ENCODE measurements around the gene ZNF385B. TPM values are rescaled to one million over a fixed set of nuclear protein-coding genes. Genes with fewer than 3 reads are reported as not detected.

ZNF385B gene
- total RNA-seq, 1 donor from 2014 or later: not detected

DNA sequence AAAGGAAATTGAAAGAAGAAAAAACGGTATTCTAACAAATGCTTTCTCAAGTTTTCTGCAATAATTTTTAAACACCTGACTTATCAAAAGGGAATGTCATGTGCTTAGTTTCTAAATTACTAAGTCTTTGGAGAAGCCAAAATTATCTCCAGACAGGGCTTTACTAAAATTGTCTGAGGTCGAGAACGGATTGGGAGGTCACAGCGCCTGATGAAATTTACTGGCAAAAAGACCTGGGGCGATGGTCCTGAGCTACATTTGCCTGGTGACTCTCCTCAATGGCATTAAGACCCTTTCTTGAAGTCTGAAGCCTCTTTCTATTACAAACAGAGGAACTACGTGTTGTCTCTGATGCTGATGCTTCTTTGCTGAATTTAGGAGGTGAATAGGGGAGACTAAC lies 305.0 kb downstream of the ZNF385B start:
- Histone ChIP-seq H3K4me3 (ENCODE audit: low read depth, low read length) (no peak overlapping the region), H3K27me3 (ENCODE audit: control insufficient read depth, insufficient read depth, low read length) (no peaks in the 10 kb centered on the region), H3K36me3 (ENCODE audit: control insufficient read depth, insufficient read depth, low read length) (no peaks in the 10 kb centered on the region)
- TF ChIP-seq, protein P1, sequence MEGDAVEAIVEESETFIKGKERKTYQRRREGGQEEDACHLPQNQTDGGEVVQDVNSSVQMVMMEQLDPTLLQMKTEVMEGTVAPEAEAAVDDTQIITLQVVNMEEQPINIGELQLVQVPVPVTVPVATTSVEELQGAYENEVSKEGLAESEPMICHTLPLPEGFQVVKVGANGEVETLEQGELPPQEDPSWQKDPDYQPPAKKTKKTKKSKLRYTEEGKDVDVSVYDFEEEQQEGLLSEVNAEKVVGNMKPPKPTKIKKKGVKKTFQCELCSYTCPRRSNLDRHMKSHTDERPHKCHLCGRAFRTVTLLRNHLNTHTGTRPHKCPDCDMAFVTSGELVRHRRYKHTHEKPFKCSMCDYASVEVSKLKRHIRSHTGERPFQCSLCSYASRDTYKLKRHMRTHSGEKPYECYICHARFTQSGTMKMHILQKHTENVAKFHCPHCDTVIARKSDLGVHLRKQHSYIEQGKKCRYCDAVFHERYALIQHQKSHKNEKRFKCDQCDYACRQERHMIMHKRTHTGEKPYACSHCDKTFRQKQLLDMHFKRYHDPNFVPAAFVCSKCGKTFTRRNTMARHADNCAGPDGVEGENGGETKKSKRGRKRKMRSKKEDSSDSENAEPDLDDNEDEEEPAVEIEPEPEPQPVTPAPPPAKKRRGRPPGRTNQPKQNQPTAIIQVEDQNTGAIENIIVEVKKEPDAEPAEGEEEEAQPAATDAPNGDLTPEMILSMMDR (IDR thresholded peaks at IDR 0.05; ENCODE audit: insufficient read depth, low read length, severe bottlenecking): no peak
- no peak for DNase-seq (ENCODE audit: low read depth)
- no peak for FAIRE-seq

DNA sequence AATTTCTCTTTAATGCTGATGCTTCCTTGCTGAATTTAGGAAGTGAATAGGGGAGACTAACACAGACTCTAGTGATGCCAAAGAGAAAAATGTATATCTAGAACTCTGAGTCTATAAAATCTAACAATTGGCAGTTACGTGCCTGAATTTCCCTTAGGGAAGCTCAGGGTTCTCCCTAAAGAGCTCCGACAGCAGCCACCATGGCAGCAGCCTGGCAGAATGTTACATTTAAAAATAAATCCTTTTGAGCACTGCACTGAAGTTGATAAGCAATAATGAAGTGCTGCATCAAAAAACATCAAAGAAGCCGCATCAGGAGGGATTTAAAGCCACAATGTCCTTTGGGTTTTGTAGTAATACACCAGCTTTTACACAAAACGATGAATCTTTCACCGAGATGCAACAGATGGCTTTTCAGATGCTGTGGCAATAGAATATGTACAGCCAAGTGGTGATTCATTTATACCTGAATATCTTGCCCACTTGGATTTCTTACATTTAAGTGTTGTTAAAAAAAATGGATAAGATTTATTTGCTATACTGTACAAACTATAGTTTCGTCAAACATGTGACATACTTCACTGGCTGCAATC lies 305.6 kb downstream of the ZNF385B start:
- no peak overlapping the region for H3K4me3 ChIP-seq (ENCODE audit: low read depth, low read length)
- H3K36me3 ChIP-seq (ENCODE audit: control insufficient read depth, insufficient read depth, low read length): no peaks in the 10 kb centered on the region
- TF ChIP-seq, protein P1 (IDR thresholded peaks at IDR 0.05; ENCODE audit: insufficient read depth, low read length, severe bottlenecking): no peak
- no peak for FAIRE-seq
- no peak for DNase-seq (ENCODE audit: low read depth)
- H3K27me3 ChIP-seq (ENCODE audit: control insufficient read depth, insufficient read depth, low read length): no peaks in the 10 kb centered on the region

DNA sequence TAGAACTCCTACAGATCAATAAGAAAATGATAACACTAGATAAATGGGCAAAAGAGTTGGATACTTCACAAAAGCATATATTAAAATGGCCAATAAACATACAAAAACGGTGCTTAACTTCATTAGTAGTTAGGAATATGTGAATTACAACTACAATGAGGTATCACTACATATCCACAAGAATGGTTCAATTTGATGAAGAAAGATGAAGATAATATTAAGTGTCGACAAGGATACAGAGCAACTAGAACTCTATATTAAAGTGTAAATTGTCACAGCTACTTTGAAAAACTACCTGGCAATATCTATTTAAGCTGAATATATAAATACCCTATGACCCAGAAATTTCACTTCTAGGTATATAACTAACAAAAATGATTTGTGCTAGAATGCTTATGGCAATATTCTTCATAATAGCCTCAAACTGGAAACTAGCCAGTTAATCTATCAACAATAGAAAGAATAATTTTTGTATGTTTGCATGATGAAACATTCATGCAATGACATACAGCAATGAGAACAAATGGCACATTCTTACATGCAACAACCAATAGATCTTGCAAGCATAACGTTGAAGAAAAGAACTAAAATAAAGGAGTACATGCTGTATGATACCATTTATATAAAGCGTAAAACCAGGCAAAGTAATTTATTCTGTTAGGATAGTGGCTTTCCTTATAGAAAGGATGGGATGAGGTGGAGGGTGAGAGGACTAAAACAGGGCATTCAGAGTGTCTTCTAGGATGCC lies 306.6 kb downstream of the ZNF385B start:
- no peak for DNase-seq (ENCODE audit: low read depth)
- TF ChIP-seq, protein P1 (IDR thresholded peaks at IDR 0.05; ENCODE audit: insufficient read depth, low read length, severe bottlenecking): no peak
- no peak overlapping the region for H3K4me3 ChIP-seq (ENCODE audit: low read depth, low read length)

DNA sequence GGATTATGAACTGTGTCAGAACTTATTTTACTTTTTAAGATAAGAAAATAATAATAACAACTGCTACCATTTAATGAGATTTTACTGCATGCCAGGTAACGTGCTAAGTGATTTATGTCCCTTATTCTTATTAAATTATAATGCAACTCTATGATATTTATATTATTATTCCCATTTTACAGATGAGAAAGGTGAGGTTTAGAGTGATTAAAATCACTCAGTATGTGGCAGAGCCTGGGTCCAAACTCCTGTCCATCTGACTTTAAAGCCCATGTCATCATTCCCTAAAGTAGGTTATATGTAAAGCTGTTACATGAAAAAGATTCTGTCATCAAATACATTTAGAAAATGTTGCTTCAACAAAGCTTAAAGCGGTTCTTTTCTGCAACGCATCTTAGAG lies 308.0 kb downstream of the ZNF385B start:
- FAIRE-seq: no peak
- no peak for DNase-seq (ENCODE audit: low read depth)
- TF ChIP-seq, protein P1 (IDR thresholded peaks at IDR 0.05; ENCODE audit: insufficient read depth, low read length, severe bottlenecking): no peak
- Histone ChIP-seq H3K4me3 (ENCODE audit: low read depth, low read length) (no peak overlapping the region), H3K27me3 (ENCODE audit: control insufficient read depth, insufficient read depth, low read length) (no peaks in the 10 kb centered on the region), H3K36me3 (ENCODE audit: control insufficient read depth, insufficient read depth, low read length) (no peaks in the 10 kb centered on the region)

More for the DNA sequence above, 306.6 kb downstream of the ZNF385B start:
- Histone ChIP-seq H3K27me3 (ENCODE audit: control insufficient read depth, insufficient read depth, low read length) (no peaks in the 10 kb centered on the region), H3K36me3 (ENCODE audit: control insufficient read depth, insufficient read depth, low read length) (no peaks in the 10 kb centered on the region)
- no peak for FAIRE-seq

DNA sequence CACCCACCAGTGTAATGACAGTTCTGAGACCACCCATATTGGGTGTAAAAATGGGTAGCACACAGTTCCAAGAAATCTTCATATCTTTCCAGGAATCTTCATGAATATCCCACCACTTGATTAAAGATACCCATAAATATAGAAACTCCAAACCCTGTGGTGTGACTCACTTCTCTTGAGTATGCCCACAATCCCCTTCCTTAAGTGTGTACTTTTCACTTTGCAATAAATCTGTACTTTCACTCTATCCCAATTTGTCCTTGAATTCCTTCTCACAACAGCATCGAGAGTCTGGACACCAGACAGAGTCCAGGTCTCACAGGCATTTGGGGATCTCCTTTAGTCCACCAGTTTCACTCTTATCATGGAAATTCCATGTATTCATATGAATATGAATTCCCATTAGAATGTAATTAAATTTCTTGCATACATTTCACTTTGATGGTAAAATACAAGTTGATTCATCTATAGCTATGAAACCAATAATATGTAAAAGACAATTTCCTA lies 309.8 kb downstream of the ZNF385B start:
- no peaks in the 10 kb centered on the region for H3K36me3 ChIP-seq (ENCODE audit: control insufficient read depth, insufficient read depth, low read length)
- no peak overlapping the region for H3K4me3 ChIP-seq (ENCODE audit: low read depth, low read length)
- H3K27me3 ChIP-seq (ENCODE audit: control insufficient read depth, insufficient read depth, low read length): no peaks in the 10 kb centered on the region
- no peak for DNase-seq (ENCODE audit: low read depth)
- TF ChIP-seq, protein P1 (IDR thresholded peaks at IDR 0.05; ENCODE audit: insufficient read depth, low read length, severe bottlenecking): no peak
- FAIRE-seq: no peak

Data from bronchial epithelial cell (primary cell).